Activated CD4-positive, alpha-beta T cell treated with anti-CD3 and anti-CD28 coated beads, Interleukin-2, amount 50 U/mL, for 16 hours (primary cell): Measurements from ENCODE around the gene PDIA6.

ENCODE experiments used
- DNase-seq: peaks from one replicate; pipeline ENCODE4 v3.0.0-alpha.2; 2020

Gene PDIA6, protein sequence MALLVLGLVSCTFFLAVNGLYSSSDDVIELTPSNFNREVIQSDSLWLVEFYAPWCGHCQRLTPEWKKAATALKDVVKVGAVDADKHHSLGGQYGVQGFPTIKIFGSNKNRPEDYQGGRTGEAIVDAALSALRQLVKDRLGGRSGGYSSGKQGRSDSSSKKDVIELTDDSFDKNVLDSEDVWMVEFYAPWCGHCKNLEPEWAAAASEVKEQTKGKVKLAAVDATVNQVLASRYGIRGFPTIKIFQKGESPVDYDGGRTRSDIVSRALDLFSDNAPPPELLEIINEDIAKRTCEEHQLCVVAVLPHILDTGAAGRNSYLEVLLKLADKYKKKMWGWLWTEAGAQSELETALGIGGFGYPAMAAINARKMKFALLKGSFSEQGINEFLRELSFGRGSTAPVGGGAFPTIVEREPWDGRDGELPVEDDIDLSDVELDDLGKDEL

DNA sequence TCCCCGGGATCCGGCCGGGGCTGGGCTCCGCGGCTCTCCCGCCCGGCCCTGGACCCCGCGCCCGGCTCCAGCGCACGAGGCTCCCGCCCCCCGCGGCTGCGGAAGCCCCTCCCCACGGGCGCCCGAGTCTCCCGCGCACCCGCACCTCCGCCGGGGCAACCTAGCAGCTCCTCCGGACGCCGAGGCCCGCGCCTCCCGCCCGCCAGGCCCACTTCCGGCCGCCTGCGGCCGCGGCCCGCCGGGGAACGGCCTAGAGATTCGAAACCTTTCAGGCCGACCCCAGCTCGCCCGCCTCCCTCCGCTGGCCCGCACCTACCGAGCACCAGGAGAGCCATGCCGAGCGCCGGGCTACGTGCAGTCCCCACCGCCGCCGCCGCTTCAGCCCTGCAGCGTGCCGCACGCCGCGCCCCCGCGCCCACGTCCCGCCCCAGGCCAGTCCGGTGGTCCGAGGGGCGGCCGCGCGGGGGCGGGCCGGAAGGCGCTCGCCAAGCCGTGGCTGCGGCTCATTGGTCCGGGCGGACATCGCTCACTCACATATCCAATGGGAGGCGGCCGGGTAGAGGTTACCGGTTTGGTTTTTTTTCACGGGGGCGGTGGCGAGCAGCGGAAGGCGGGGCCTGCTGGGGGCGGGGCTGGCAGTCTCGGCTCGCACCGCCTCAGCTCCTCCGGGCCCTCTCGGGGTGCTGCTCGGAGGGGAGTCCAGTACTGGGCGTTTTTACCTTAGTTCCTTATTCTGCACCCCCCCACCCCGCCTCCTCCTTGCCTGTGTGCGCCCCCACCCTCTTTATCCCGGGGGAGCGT lies at the start of gene PDIA6:
PDIA6 (minus strand) TSS at position 424 of the 801 bp plus-strand sequence; CDS start at position 335, 89 bp downstream.
- peak; percentile 98 for DNase-seq

DNA sequence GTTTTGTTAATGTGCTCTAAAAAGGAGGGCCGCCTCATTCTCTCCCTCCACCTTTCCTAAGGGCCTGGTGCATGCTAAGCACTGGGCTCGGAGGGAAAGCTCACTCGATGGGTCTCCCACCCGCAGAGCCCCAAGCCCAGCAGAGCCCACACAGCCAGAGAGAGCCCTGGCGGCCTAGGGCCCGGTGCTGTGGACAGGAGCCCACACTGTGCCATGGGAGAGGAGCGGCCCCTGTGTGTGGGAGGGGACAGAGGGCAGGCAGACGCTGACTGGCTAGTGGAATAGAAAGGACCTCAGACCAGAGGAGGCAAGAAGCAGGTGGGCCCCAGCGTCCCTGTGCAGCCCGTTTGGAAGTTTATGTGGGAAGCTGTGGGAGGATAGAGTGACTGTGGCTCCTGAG lies 49.7 kb upstream of the PDIA6 start:
- no peak for DNase-seq

DNA sequence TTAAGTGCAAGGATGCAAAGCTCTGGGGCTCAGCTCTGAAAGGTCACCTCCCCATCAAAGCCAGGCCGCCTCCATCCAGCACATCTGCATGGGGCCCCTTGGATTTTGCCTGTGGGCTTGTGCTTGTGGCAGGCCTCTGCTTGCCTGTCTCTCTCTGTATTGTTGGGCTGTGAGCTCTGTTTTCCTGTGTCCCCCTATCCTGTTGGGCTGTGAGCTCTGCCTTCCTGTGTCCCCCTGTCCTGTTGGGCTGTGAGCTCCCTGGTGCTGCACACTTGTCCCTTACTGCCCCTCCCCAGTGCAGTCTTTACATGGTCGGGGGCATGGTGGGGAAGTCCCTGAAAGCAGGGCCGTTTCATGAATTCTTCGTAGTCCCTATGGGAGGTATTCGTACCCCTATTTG lies 49.2 kb upstream of the PDIA6 start:
- no peak for DNase-seq

DNA sequence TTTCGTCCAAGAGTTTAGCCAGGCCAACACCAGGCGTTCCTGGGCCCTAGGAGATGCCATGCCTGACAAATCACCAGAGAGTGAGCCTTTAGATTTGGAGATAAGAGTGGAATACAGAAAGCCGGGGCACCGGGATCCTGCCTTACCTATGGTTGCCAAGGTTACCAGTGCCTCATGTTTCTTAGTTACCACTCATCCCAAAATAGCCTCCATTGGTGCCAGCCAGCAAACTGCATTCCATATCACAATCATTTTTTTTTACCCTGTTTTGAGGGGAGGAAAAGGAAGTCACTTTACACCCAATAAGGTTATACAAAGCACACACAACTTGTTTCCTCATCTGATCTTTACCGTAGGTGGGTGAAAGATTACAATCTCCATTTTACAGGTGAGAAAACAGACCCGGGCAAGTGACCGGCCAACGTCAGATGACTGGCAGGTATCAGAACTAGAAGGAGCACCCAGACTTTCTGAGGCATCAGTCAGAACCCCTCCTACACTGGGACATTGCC lies 48.3 kb upstream of the PDIA6 start:
- DNase-seq = no peak

DNA sequence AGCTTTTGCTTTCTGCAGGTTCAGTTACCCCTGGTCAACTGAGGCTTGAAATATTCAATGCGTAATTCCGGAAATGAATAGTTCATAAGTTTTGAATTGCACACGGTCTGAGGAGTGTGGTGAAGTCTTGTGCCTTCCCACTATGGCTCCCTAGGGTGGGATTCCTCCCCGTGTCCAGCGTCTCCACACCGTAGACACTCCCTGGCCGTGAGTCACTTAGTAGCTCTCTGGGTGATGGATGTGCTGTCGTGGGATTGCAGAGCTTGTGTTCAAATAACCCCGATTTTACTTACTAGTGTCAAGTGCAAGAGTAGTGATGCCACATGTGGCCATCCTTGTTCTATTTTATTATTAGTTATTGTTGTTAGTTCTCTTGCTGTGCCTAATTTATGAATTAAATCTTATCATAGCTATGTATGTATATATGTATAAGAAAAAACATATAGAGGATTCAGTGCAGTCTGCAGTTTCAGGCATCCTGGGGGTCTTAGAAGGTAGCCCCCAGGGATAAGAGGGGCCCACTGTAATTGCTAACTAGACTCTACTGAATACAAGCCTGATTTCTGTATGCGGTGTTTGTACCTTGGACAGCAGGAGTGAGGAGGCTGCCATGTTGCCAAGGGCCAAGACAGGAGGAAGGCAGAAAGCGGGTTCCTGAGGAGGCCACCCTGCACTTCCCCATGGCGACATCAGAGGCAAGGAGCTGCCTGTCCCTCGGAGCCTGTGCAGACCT lies 47.7 kb upstream of the PDIA6 start:
- DNase-seq = no peak

DNA sequence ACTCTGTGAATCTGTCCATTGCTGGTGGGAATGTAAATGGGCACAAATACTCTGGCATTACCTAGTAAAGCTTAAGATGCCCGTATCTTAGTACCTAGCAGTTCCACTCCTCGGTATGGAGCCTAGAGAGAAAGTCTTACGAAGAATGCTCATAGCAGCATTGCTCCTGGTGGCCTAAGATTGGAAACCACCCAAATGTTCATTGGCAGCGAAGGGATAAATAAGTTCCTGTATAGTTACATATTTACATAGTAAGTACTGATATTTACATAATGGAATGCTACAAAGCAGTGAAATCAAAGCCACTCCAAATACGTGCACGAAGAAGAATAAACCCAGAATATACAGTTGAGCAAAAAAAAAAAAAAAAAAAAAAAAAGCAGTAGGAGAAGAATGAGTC lies 46.7 kb upstream of the PDIA6 start:
- no peak for DNase-seq

DNA sequence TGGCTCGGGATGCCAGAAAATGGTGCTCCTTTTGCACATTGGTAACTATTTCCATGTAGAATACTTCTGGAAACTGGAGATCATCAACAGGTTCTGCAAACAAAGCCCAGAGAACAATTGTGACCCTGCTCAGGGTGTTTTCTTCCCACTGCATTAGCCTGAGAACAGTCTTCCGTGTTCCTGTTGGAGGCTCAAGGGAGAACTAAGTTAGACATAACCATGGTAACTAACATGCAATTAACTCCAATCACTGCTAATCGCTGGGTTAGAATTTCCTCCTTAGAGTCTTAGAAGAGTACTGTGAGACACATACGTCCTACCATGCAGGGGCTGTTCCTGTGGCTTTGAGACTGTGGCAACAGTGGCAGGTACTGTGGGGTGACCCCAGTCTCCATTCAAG lies 36.0 kb upstream of the PDIA6 start:
- no peak for DNase-seq

DNA sequence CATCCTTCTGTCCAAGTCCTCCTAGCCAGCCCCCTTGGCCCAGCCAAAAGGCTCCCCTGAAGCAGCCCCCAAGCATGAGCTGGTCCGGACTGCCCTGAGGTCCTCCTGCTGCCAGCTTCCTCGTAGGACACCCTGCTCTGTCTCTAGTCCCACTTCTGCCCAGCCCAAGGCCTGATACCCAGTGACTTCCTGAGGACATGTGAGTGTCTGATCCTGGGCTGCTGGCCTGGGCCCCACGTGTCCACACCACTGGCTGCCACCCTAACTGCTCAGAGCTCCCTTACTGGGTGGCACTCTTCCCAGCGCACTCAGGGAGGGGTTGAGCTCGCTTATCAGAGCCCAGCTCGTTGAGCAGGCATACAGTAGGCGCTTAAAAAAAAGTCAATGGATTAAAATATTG lies 34.4 kb upstream of the PDIA6 start:
- DNase-seq = no peak

DNA sequence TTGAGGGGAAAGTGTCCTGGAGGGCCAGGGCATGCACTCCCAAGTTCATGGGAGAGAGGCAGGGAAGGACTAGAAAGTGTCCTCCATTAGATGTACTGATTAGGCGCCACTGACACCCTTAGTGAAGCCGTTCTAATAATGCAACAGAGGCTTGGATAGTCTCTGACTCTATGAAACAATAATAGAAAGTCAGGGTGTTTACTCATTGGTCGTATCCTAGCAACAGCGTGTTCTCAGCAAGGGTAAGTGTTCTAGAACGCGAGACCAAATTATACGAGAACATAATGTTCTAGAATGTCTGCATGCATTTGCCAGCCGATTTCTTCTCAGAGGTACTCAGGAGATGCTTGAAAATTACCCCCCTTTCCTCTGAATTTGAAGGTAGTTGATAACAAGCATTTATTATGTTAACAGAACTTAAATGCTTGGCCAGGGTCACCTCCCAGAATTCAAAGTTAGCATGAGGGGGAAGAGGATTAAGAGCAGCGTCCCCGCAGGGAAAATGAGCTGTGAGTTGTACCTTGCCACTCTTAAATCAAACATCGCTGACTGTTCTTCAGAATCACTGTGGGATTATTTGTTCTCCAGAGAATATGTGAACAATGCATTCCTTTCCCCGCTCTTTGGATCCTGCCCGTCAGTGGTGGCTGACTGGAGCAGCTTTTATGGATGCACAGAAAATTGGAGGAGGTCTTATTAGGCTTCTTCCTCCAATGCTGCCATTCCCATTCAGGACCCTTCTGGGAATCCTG lies 33.7 kb upstream of the PDIA6 start:
- no peak for DNase-seq

DNA sequence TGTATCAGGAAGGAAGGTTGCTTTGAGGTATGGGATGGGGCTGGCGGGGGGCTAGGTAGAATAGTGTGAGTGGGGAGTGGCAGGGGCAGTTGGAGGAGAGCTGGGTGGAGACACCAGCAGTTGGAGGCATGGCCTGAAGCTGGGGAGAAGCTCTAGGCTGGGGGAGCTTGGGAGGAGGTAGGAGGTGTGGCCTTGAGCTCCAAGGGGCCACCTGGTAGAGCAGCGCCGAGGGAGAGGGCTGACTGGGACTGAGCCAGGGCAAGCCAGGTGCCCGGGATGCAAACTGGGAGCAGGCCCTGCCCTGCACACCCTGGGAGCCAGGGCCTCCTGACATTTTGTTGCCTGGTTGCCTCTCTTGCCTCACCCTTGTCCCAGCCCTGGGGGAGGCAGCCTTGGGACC lies 33.1 kb upstream of the PDIA6 start:
- no peak for DNase-seq

DNA sequence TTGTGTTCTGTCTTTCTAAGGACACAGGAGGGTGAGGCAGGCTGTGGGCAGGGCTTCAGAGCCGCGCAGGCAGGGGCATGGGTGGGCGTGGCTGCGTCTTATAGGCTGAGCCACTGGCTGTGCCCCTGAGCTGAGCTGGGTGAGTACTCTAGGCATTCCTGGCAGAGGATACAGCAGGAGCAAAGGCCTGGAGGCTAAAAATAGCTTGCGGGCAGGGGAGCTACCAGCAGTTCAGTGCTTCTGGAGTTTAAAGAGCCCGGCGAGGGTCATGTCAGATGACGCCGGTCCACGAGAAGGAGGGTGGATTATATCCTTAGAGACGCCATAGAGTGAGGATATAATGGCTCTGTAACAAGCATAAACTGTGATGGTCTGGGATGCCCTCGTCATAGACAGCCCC lies 31.5 kb upstream of the PDIA6 start:
- DNase-seq = no peak

DNA sequence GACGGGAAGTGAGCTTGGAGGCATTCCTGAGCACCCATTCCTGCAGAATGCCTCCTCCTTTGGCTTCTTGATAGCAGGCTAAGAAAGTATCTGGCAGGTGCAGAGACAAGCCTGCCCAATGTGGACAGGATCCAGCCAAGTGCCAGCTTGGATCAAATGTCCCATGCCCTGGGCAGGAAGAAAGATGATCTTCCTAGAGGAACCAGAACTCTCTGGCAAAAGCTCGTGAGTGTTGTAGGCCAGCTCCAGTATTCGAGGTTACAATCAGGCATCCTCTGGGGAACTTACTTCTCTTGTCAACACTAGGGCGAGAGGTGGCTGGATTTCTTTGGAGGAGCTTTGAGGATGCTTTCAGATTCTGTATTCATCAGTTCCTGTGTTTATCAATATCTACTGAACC lies 29.9 kb upstream of the PDIA6 start:
- DNase-seq = no peak

DNA sequence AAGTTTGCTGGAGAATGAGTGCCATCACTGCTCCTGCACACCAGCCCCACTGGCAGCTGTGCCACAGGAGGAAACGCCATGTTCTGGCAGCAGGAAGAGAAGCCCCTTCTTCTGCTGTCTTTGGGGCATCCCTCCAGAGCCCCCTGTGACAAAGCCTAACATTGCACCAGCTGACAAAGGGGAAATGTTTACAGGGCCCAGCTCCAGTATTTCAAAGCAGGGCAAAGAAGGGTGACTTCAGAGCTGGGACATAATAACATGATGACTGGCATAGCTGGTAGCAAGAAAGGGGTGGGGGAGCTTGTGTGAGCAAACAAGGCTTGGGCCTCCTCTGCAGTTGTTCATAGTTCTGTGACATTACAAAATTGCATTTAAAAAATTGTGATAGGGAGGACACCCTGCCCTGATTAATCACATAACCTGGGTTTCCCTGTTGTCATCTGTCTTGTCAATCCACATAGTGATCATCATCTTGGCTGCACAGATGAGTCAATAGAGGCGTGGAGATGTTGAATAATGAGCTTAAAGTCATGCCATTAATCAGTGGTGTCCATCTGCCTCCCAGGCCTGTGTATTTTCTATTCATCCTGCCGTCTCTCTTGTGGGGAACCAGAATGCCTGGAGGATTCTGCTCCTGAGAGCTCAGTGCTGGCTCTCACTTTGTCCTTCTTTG lies 29.1 kb upstream of the PDIA6 start:
- DNase-seq = no peak

DNA sequence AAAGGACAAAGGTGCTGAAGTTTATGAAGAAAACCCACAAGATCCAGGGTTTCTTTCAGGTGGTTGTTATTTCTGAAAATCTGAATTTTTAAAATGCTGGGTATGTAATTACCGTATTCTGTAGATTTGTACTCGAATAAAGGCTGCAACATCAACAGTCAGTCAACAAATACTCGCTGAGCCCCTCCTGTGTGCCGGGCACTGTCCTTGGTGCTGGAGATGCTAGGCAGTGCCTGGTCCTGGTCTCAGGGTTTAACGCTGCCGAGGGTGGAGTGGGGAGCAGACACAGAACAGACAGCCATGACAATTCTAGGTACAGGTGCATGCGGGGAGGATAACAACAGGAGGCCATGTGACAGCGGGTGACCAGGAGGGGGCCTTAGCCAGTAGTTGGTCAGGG lies 27.2 kb upstream of the PDIA6 start:
- DNase-seq = no peak

DNA sequence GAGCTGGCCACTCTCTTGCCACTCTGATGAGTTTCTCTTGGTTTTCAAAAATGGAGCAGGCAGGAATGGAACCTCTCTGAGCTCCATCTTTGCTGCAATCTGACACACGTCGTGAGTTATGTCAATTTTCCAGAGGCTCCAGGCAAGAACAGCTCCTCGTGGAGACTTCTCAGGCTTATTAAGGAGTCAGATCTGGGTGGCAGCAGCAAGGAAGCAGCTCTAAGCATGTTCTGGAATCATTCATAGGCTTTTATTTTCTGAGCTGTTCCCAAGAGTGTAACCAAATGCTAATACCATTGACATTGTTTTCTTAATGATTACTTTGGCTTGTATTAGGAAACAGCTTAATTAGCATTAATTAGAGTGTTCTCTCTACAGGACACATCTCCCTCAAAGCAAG lies 26.1 kb upstream of the PDIA6 start:
- DNase-seq = no peak

DNA sequence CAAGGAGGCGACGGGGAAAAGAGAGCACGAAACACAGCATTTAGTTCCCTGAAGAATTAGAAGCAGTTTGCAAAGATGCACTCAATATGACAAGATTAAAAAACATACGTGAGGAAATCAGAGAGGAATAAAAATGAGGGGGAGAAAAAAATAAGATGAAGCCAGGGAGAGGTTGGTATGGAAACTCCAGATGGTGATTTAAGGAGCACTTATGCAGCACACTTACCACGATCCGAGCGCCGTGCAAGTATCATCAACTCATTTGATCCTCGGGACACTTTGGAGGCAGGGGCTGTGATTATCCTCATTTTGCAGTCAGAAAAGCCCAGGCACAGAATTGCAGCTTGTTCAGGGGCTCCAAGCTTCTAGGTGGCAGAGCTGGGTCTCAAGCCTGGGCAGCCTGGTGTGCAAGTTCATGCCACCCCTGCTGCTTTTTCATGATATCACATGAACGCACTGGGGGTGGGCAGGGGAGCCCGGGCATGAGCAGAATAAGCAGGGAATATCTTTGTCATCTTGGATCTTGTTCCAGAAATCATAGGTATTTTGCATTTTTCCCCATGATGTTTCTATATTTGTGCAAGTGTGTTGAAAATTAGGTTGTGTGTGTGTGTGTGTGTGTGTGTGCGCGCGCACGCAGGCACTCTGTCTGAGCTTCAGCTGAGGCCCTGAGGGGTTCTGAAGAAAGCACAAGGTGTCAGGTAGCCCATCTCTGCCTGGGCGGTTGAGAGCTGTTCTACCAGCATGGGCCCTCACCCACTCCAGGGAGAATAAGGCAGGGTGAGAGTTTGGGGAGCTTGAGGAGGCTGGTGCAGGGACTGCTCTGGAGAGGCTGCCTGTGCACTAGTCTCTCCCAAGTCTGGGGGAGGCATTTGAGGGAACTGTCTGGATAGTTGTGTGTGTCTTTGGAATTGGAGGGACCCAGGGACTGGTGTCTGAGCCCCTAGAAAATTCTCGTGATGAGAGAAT lies 25.0 kb upstream of the PDIA6 start:
- DNase-seq = no peak

DNA sequence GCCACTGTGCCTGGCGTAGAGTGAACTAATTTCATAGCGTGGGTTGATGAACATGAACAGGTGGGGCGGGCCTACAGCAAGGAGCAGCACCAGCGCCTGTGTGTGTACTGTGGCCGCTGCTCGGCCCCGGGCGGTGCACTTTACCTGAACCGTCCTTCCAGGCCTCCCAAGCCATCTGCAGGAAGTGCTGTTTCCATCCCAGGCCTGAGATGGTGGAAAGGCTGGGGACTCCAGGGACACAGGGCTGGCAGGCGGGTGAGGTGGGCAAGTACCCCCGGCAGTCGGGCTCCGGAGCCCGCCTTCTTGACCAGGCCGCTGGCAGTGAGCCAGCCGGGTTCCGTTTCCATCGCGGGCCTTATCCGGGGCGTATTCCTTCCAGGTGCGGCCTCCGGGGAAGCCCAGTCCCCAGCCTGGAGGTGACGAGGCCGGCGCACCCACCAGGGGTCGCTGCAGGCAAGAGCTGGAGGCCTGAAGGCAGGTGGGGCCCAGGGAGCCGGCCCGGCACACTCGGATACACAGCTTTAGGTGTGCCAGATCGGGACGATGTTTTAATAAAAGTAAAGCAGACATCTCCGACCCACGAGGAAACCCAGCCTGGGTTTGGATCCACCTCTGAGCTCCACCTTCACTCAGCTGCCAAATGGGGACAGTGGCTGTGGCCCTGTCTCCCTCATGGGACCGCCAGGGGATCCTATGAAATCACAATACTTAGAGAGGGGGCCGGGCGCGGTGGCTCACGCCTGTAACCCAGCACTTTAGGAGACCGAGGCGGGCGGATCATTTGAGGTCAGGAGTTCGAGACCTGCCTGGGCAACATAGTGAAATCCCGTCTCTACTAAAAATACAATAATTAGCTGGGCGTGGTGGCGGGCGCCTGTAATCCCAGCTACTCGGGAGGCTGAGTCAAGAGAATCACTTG lies 22.7 kb upstream of the PDIA6 start:
- DNase-seq = peak; percentile 73

DNA sequence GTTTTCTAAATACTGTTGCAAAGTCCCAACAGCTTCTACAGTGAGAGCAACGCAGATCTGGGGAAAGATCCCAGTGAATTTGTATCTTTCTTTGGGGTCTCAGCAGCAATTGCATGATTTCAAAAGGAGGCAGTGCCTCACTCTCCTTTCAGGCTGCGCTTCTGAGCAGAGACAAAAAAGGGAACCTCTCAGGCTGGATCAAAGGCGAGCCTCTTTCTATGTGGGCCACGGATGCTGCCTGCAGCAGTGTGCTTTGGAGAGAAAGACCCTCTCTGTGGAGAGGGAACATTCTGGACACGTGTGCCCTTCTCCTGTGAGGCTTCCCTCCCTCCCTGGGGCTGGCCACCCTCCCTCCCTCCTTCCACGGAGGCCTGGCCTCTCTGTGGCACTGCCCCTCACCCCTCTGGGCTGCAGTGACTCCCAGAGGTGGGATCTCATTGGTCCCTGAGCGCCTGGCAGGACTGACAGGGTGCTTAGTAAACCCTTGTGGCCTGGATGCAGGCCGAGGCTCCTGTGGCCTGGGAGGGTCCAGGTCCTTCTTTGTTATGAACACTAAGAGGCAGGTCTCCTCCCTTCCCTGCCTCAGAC lies 21.6 kb upstream of the PDIA6 start:
- no peak for DNase-seq

DNA sequence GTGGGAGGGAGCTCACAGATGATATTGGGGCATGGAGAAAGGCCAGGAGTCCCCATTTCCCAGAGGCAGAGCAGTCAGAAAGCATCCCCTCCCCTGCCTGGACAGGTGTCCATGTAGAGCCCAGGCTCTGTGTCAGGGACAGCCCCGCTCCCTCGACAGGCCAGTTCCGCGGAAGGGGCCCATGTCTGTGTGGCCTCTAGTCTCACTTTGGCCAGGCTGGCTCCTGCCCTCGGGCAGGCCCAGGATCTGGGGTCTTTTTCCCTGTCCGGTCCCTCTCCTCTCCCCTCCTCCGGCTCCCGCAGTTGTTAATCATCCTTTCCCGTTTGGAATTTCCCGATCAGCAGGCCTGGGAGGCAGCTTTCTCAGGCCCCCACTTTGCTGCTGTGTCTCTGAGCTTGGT lies 20.4 kb upstream of the PDIA6 start:
- no peak for DNase-seq
